HG03064 (cell line): ENCODE data around the gene TCF7L2.
"Not testable (repeated sequence)": the region's sequence is repeated elsewhere in the genome, so short reads cannot be mapped to it uniquely, and the experiment has no call there.

ENCODE experiments used
- ATAC-seq: cut with Tn5 transposase; IDR thresholded peaks from one replicate; pipeline ENCODE4 v1.9.1; 2021; ENCODE audit warnings: low read depth; ENCODE audit not compliant: unreplicated experiment

Gene TCF7L2

DNA sequence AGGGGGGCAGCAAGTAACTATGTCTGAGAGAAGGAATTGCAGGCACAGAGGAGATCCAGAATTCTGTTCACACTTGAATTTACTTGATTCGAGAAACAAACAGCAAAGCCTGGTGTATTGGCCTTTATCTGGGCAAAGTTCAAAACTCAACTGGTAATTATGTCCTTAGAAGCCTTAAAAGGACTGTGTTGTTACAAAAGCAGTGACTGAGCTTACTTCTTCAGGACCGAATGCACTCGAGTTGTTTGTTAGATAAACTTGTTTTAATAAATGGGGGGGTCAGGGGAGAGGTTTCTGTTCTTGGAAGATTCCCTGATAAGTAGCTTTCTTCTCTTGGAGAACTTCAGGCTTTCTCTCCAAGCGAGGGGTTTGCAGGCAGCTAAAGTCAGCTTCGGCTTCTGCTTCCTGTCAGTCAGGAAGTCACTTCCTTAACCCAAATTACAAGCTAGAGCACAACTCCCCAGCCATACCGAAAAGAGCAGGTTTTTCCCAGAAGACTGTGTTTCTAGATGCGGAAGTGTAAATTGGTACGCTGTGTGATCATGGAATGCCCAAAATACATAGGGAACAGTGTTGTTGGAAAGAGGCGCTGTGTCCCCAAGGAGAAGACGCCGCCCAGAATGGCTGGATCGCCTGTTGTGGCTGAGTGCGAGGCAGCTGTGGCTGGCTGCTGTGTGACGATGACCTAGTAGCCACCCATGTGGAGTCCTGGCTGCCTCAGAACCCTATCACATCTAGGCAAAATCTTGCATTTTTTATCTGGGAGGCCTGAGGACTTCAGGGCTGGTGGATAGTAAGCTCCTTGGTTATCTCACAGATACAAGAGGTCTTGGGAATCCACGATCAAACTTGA lies 110.4 kb downstream of the TCF7L2 start:
- no peak for ATAC-seq

- ATAC-seq, result no peak
Measured at GRCh38 chr10:113061054-113061430, 111.0 kb downstream of the TCF7L2 start.

DNA sequence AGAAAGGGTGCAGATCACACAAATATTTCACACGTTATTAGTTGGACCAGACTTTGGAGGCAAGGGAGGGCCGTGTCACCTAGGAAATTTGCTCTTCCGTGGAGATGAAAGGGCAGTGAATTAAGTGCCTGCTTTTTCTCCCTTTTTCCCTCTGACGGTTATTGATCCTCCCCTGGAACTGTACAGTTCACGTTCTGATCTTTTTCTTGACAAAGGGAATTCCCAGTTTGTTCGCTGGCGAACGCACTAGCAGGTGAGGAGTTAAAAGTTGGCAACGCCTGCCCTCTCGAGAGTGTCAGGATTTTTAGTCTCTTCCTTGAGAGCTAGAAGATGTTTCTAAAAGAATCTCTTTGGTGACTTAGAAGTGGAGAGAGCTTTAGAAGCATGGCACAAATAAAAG lies 111.5 kb downstream of the TCF7L2 start:
- no peak for ATAC-seq

GRCh38 chr10:113063043-113063967 lies 113.3 kb downstream of the TCF7L2 start:
- no peak for ATAC-seq

- ATAC-seq, result no peak
Measured at GRCh38 chr10:113064039-113064438, 114.0 kb downstream of the TCF7L2 start.

GRCh38 chr10:113066120-113066519 lies 116.1 kb downstream of the TCF7L2 start:
- not testable (repeated sequence) for ATAC-seq

- no peak for ATAC-seq
Measured at GRCh38 chr10:113066561-113067312, 116.7 kb downstream of the TCF7L2 start.

DNA sequence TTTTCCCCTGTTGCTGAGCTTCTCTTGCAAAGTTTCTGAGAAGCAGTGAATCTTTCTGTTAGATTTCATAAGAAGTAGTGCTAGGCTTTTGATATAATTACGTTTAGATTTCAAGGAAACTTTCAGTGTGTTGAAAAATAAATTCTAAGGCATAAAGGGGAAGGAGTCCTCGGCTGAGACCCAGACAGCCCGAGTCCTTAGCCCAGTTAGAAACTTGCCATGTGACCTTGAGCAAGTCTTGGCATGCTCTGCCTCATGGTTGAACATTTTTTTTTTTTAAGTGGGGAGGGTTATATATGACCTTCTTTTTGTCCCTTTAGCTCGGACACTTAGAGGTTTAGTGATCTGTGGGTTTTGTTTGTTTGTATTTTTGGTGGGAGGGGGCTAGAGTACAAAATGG lies 117.5 kb downstream of the TCF7L2 start:
- no peak for ATAC-seq

DNA sequence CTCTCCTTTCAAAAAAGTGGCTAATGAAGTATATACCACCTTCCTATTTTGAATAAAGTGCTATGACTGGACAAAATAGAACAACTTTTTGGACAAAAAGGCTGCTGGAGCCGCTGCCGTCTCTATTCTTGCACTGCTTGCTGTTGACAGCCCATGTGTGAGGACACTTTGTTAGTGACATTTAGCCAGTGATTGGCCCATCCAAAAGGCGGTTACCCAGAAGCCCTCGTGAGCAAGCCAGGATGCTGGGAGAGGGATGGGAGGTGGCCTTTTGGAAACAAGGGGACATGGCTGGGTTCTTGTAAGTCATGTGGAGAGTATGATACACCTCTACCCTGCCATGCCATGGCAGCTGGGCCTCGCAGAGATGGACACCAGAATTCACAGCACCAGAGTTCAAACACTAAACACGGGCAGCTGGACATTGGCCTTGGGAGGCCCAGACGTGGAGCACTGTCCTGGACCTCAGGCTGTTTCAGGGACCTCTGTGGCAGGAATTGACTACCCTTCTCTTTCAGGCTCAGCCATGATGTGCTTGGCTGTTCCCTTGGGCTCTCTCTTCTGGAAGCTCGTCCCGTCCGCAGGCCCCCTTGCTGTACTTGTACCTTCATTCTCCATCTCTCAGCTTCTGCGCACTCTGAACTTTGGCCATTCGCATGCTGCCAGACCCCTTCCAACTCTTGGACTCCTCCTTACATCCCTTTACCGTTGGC lies 118.3 kb downstream of the TCF7L2 start:
- ATAC-seq, result no peak

- ATAC-seq, result no peak
Measured at GRCh38 chr10:113069595-113069994, 119.5 kb downstream of the TCF7L2 start.

GRCh38 chr10:113071446-113071845 lies 121.4 kb downstream of the TCF7L2 start:
- ATAC-seq, result no peak

GRCh38 chr10:113073549-113074189 lies 123.6 kb downstream of the TCF7L2 start:
- ATAC-seq, result no peak

- ATAC-seq, result no peak
Measured at GRCh38 chr10:113076949-113077348, 126.9 kb downstream of the TCF7L2 start.

- ATAC-seq, result no peak
Measured at GRCh38 chr10:113078282-113078907, 128.3 kb downstream of the TCF7L2 start.

- ATAC-seq, result no peak
Measured at GRCh38 chr10:113080061-113080924, 130.2 kb downstream of the TCF7L2 start.

GRCh38 chr10:113080925-113081229 lies 130.8 kb downstream of the TCF7L2 start:
- no peak for ATAC-seq

DNA sequence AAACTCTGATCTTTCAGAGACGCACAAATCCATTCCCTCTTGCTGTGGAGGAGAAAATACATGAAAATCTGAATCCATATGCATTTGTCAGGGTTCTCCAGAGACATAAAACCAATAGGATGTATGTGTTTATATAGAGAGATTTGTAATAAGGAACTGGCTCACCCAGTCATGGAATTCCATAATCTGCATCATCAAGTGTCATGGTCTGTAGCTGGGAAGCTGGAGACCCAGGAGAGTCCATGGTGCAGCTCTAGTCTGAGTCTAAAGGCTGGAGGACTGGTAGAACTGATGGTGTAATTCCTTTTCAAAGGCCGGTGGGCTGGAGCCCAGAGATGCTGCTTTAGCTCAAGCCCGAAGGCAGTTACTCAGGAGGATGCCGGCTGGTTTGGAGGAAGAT lies 134.0 kb downstream of the TCF7L2 start:
- ATAC-seq, result no peak

- ATAC-seq, result no peak
Measured at GRCh38 chr10:113085776-113086175, 135.7 kb downstream of the TCF7L2 start.
